OCI-LY3 (cell line): ENCODE measurements around the gene MCTP2.

Experiments used
- H2AFZ ChIP-seq: fragments of 200-600, 300-600 bp; shearing (Covaris generic); 2 replicates; pipeline ENCODE4 v1.6.0; 2014; ENCODE audit warnings: antibody characterized with exemption, low read depth, low read length
- H3K27ac ChIP-seq: fragments of 200-600, 300-600 bp; sonication (generic); 2 replicates; pipeline ENCODE4 v1.5.1; 2014; ENCODE audit warnings: mild to moderate bottlenecking, low read length, moderate library complexity, mixed read lengths
- H3K27me3 ChIP-seq: fragments of 200-600, 300-600 bp; sonication (generic); 2 replicates; pipeline ENCODE4 v1.6.1; 2014; ENCODE audit warnings: low read depth, low read length, mixed read lengths
- H3K36me3 ChIP-seq: fragments of 200-600, 300-600 bp; sonication (generic); replicated peaks from 2 replicates; pipeline ENCODE3; 2014; ENCODE audit warnings: low read depth, low read length, mixed read lengths
- H3K4me1 ChIP-seq: fragments of 300-600, 200-600 bp; sonication (generic); 2 replicates; pipeline ENCODE4 v1.6.1; 2014; ENCODE audit warnings: low read length, mixed read lengths
- H3K4me2 ChIP-seq: fragments of 200-600, 300-600 bp; sonication (generic); 2 replicates; pipeline ENCODE4 v1.6.1; 2014; ENCODE audit warnings: low read length, mixed read lengths
- H3K4me3 ChIP-seq: fragments of 300-600, 200-600 bp; sonication (generic); 2 replicates; pipeline ENCODE4 v1.5.1; 2014; ENCODE audit warnings: antibody characterized with exemption, mild to moderate bottlenecking, low read length, moderate library complexity
- H3K79me2 ChIP-seq: fragments of 300-600, 200-600 bp; shearing (Covaris generic); 2 replicates; pipeline ENCODE4 v1.6.1; 2014; ENCODE audit warnings: mild to moderate bottlenecking, low read length, mixed read lengths
- H3K9ac ChIP-seq: fragments of 300-600, 200-600 bp; shearing (Covaris generic); 2 replicates; pipeline ENCODE4 v1.6.0; 2014; ENCODE audit warnings: mild to moderate bottlenecking, low read length, moderate library complexity
- H3K9me3 ChIP-seq: fragments of 200-600, 300-600 bp; shearing (Covaris generic); 2 replicates; pipeline ENCODE4 v1.6.1; 2014; ENCODE audit warnings: low read length, mixed read lengths; ENCODE audit not compliant: insufficient read depth
- H4K20me1 ChIP-seq: fragments of 200-600, 300-600 bp; sonication (generic); 2 replicates; pipeline ENCODE4 v1.6.1; 2016; ENCODE audit warnings: low read length, mixed read lengths; ENCODE audit not compliant: insufficient read depth
- EZH2phosphoT487 ChIP-seq: fragments of 200-600 bp; shearing (Covaris generic); IDR thresholded peaks from 2 replicates; pipeline ENCODE4 v1.6.1; 2018; ENCODE audit warnings: antibody characterized with exemption, mixed run types, low read depth
- TF ChIP-seq, protein P1 (sequence below): fragments of 200-600, 300-600 bp; sonication (generic); IDR thresholded peaks from 2 replicates; pipeline ENCODE4 v1.5.1; 2014; ENCODE audit warnings: antibody characterized with exemption, low read length, low read depth

The MCTP2 gene

DNA sequence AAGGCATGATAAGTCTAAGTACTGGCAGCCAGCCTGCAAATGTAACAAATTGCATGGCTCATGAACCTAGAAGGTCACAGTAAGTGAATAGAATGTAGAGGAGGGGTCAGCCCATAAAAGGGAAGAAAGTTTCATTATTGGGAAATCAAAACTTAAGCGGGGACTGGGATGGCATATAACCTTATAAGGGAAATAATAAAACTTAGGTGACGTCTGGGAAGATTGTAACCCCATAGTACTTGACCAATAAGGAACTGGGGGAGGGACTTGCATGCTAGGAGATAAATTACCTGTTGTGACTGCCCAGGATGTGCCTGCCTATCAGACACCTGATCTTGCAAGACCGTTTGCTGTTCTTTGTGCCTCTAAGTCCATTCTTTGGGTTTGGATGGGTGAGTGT lies 28.1 kb upstream of the MCTP2 start:
- Histone ChIP-seq H2AFZ (no peak overlapping the region), H3K27me3 (peaks cover 9% of the 10 kb centered on the region; the same call in 1 of the 2 replicates)

DNA sequence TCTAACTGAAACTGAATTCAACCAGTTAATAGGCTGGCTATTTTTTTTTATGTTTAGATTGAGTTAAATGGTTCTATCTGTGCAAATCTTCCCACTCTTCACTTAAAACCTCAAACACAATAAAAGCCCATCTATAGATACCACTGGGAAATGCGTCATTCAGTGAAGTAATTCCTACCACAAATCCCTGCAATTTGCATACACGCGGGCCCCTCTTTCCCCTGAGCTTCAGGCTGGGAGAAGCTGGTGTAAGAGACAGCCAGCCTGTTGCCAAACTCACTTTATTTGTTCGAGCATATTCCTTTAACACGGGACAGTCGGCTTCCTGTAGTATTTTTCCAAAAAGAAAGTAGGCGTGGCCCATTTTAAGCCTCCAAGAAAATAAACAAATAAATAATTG lies 26.0 kb upstream of the MCTP2 start:
- no peak overlapping the region for H2AFZ ChIP-seq
- no peaks in the 10 kb centered on the region for H3K36me3 ChIP-seq
- no peaks in the 10 kb centered on the region for H3K4me1 ChIP-seq
- no peak overlapping the region for H3K27ac ChIP-seq
- no peak overlapping the region for H3K9ac ChIP-seq
- no peaks in the 10 kb centered on the region for H3K79me2 ChIP-seq
- no peak overlapping the region for H3K4me2 ChIP-seq
- H3K4me3 ChIP-seq = no peak overlapping the region
- H3K9me3 ChIP-seq = no peaks in the 10 kb centered on the region
- no peak for TF ChIP-seq EZH2phosphoT487
- TF ChIP-seq, protein P1, sequence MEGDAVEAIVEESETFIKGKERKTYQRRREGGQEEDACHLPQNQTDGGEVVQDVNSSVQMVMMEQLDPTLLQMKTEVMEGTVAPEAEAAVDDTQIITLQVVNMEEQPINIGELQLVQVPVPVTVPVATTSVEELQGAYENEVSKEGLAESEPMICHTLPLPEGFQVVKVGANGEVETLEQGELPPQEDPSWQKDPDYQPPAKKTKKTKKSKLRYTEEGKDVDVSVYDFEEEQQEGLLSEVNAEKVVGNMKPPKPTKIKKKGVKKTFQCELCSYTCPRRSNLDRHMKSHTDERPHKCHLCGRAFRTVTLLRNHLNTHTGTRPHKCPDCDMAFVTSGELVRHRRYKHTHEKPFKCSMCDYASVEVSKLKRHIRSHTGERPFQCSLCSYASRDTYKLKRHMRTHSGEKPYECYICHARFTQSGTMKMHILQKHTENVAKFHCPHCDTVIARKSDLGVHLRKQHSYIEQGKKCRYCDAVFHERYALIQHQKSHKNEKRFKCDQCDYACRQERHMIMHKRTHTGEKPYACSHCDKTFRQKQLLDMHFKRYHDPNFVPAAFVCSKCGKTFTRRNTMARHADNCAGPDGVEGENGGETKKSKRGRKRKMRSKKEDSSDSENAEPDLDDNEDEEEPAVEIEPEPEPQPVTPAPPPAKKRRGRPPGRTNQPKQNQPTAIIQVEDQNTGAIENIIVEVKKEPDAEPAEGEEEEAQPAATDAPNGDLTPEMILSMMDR = no peak
- H3K27me3 ChIP-seq = peaks cover 2% of the 10 kb centered on the region; the same call in 1 of the 2 replicates
- no peaks in the 10 kb centered on the region for H4K20me1 ChIP-seq

More for the DNA sequence above, 28.1 kb upstream of the MCTP2 start:
- no peak overlapping the region for H3K9ac ChIP-seq
- TF ChIP-seq, protein P1 = no peak
- no peak for TF ChIP-seq EZH2phosphoT487
- H3K4me1 ChIP-seq = no peaks in the 10 kb centered on the region
- H3K27ac ChIP-seq = no peak overlapping the region
- H3K79me2 ChIP-seq = no peaks in the 10 kb centered on the region
- H3K36me3 ChIP-seq = no peaks in the 10 kb centered on the region
- H3K9me3 ChIP-seq = no peaks in the 10 kb centered on the region
- no peak overlapping the region for H3K4me2 ChIP-seq
- no peaks in the 10 kb centered on the region for H4K20me1 ChIP-seq
- no peak overlapping the region for H3K4me3 ChIP-seq

DNA sequence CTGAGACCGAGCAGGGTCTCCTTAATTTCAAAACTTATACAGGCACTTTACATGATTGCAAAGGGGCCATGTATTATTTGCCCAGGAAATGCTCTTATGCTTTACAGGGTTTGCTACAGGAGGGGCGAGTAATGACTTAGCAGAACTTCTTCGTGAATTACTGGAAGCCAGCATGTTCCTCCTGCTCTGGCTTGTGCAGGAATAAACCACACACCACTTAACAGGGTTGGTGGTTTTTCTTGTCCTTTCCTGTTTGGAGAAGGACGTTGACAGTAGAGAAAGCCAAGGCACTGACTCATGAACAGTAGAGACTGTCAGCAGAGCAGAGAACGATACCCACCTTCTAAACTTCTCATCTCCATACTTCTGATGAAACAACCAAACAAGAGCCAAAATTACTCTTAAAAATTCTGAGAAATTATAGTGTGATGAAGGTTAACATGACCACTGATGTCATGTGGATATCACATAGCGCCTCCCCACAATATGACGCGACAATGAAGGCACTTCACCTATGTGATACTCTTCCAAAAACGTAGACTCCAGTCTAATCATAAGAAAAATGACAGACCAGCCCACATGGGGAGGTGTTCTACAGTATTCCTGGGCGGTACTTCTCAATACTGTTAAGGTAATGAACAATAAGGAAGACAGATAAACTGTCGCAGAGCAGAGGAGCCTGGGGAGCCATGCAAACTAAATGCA lies 24.7 kb upstream of the MCTP2 start:
- Histone ChIP-seq H3K4me3 (no peak overlapping the region), H3K27me3 (peaks cover 2% of the 10 kb centered on the region; the same call in 1 of the 2 replicates)

DNA sequence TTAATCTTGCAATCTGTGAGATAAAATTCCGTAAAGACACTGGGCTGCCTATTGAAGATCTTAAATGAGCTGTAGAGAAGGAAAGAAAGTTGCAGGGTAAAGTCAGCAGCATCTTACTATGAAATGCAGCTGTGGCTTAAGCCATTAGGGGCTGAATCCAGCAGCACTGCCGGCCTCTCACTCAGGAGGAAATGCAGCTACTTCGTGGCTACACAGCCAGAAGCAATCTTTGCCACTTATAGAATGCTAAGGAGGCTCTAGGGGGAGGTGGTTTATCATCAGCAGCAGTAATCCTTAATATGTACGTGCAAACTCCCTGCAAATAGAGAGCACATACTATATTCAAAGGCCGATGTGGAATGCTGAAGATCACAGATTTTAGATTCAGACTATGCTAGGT lies 19.1 kb upstream of the MCTP2 start:
- H3K79me2 ChIP-seq = no peaks in the 10 kb centered on the region
- H3K9me3 ChIP-seq = no peaks in the 10 kb centered on the region
- H3K27ac ChIP-seq = no peak overlapping the region
- TF ChIP-seq, protein P1 = no peak
- no peak for TF ChIP-seq EZH2phosphoT487
- no peaks in the 10 kb centered on the region for H3K36me3 ChIP-seq
- no peak overlapping the region for H2AFZ ChIP-seq
- H4K20me1 ChIP-seq = no peaks in the 10 kb centered on the region
- H3K27me3 ChIP-seq = no peaks in the 10 kb centered on the region
- no peak overlapping the region for H3K4me2 ChIP-seq
- no peak overlapping the region for H3K4me3 ChIP-seq
- no peaks in the 10 kb centered on the region for H3K4me1 ChIP-seq
- H3K9ac ChIP-seq = no peak overlapping the region

More for the DNA sequence above, 24.7 kb upstream of the MCTP2 start:
- no peak overlapping the region for H3K4me2 ChIP-seq
- no peaks in the 10 kb centered on the region for H3K9me3 ChIP-seq
- H2AFZ ChIP-seq = no peak overlapping the region
- TF ChIP-seq, protein P1 = no peak
- TF ChIP-seq EZH2phosphoT487 = no peak
- H3K27ac ChIP-seq = no peak overlapping the region
- H3K36me3 ChIP-seq = no peaks in the 10 kb centered on the region
- H3K9ac ChIP-seq = no peak overlapping the region
- H3K79me2 ChIP-seq = no peaks in the 10 kb centered on the region
- no peaks in the 10 kb centered on the region for H3K4me1 ChIP-seq
- H4K20me1 ChIP-seq = no peaks in the 10 kb centered on the region
